HepG2 (cell line): ENCODE data around the gene DEFB121. TPM values are rescaled to one million over a fixed set of nuclear protein-coding genes. Genes with fewer than 3 reads are reported as not detected.
A peak's percentile ranks its signal among the peaks of the same experiment; 100 is the strongest.

Source experiments
- ATAC-seq: fragments of 200-7000 bp; cut with Tn5 transposase; 3 replicates; pipeline ENCODE4 v1.9.1; 2020; ENCODE audit warnings: mild to moderate bottlenecking, moderate library complexity
- BruUV-seq: library from RNA; stranded (reverse); fragments of 400-500 nt; replicated peaks from 2 replicates; lab custom pipeline; 2021; lab: Mats Ljungman, UMichigan
- CTCF ChIA-PET: fragments of 300-600 bp; formaldehyde crosslinking; extraction: SDS; loops from one replicate; lab custom pipeline; 2021; ENCODE audit warnings: low total read pairs, inconsistent platforms, low intra/inter-chr PET ratio; lab: Yijun Ruan, JAX
- POLR2A ChIA-PET: fragments of 350-600 bp; sonication (Branson Sonifier 250); formaldehyde crosslinking; loops from one replicate; lab custom pipeline; 2020; ENCODE audit warnings: antibody characterized with exemption, inconsistent platforms; lab: Yijun Ruan, JAX
- DNase-seq: peaks from one replicate; pipeline ENCODE4 v3.0.0-alpha.2; 2015; ENCODE audit warnings: low spot score
- FAIRE-seq: peaks from 3 replicates; lab custom pipeline; 2011; peaks lifted over from hg19 to GRCh38; lab: Jason Lieb, UNC
- H2AFZ ChIP-seq: one replicate; pipeline ENCODE4 v1.6.1; 2011; ENCODE audit warnings: low read length, inconsistent platforms
- H3K27ac ChIP-seq: fragments of 300-600 bp; 3 replicates; pipeline ENCODE4 v1.8.0; 2011; ENCODE audit warnings: mixed run types, mild to moderate bottlenecking, mixed read lengths, low read length, inconsistent platforms; ENCODE audit not compliant: insufficient read depth; ENCODE audit errors: extremely low read length
- H3K27me3 ChIP-seq, 2 experiments: fragments of 200-600 bp in 1 of 2; 2 replicates in 1 of 2; 3 replicates in 1 of 2; pipeline versions ENCODE4 v1.6.0 to v1.8.0; 2011; ENCODE audit warnings: low read length in 2 of 2, mild to moderate bottlenecking in 2 of 2, moderate library complexity in 2 of 2, inconsistent platforms in 1 of 2; ENCODE audit not compliant: insufficient read depth in 2 of 2, control insufficient read depth in 1 of 2
- H3K36me3 ChIP-seq, 2 experiments: fragments of 200-600 bp in 1 of 2; replicated peaks in 1 of 2; 2 replicates in 1 of 2; 3 replicates in 1 of 2; pipeline versions ENCODE4 v1.5.1 to v1.8.0; 2011; ENCODE audit warnings: low read length in 2 of 2, inconsistent platforms in 1 of 2; ENCODE audit not compliant: insufficient read depth in 2 of 2, control insufficient read depth in 1 of 2
- H3K4me1 ChIP-seq: 2 replicates; pipeline ENCODE4 v1.5.1; 2012; ENCODE audit warnings: low read length, inconsistent platforms; ENCODE audit not compliant: insufficient read depth
- H3K4me2 ChIP-seq: 2 replicates; pipeline ENCODE4 v1.6.0; 2011; ENCODE audit warnings: low read depth, low read length, inconsistent platforms
- H3K4me3 ChIP-seq, 3 experiments: fragments of 200-600 bp in 1 of 3; sonication (generic), shearing (Covaris generic) in 1 of 3; replicated peaks in 1 of 3; 2 replicates each; pipeline ENCODE4 v1.5.1; 2011 to 2016; ENCODE audit warnings: low read length in 3 of 3, inconsistent platforms in 2 of 3, low read depth in 2 of 3, mild to moderate bottlenecking in 2 of 3, control low read depth in 1 of 3, mixed read lengths in 1 of 3; ENCODE audit not compliant: insufficient read depth in 1 of 3
- H3K79me2 ChIP-seq: one replicate; pipeline ENCODE4 v1.6.1; 2011; ENCODE audit warnings: low read length, inconsistent platforms; ENCODE audit not compliant: insufficient read depth
- H3K9ac ChIP-seq: 2 replicates; pipeline ENCODE4 v1.6.0; 2011; ENCODE audit warnings: mild to moderate bottlenecking, low read depth, low read length, inconsistent platforms; ENCODE audit not compliant: insufficient read depth
- H3K9me3 ChIP-seq: 2 replicates; pipeline ENCODE4 v1.5.1; 2012; ENCODE audit warnings: mild to moderate bottlenecking, low read length
- H4K20me1 ChIP-seq: 2 replicates; pipeline ENCODE4 v1.6.0; 2011; ENCODE audit warnings: inconsistent platforms, mild to moderate bottlenecking, low read length, moderate library complexity; ENCODE audit not compliant: insufficient read depth
- MYPOP ChIP-seq: sonication (generic); formaldehyde crosslinking; IDR thresholded peaks from 2 replicates; pipeline ENCODE4 v1.8.1; 2023; ENCODE audit warnings: mild to moderate bottlenecking, moderate library complexity, missing genetic modification reagents
- TFDP2 ChIP-seq: sonication (generic); formaldehyde crosslinking; IDR thresholded peaks from 2 replicates; pipeline ENCODE4 v1.4.0; 2020; ENCODE audit warnings: missing genetic modification reagents
- USF2 ChIP-seq, 2 experiments: sonication (generic) in 1 of 2; formaldehyde crosslinking in 1 of 2; IDR thresholded peaks; 2 replicates each; pipeline versions ENCODE4 v1.5.1 to v1.6.1; 2011 to 2020; ENCODE audit warnings: borderline replicate concordance in 1 of 2, low read depth in 1 of 2, low read length in 1 of 2, mild to moderate bottlenecking in 1 of 2, missing genetic modification reagents in 1 of 2, moderate library complexity in 1 of 2
- ZBTB46 ChIP-seq: sonication (generic); formaldehyde crosslinking; IDR thresholded peaks from 2 replicates; pipeline ENCODE4 v1.4.0; 2020; ENCODE audit warnings: mild to moderate bottlenecking, missing genetic modification reagents, borderline replicate concordance
- whole genome bisulfite sequencing: methylation state at CpG from one replicate; pipeline ENCODE4 v1.1.6; 2017; ENCODE audit warnings: low lambda C conversion rate; 5-methylcytosine and 5-hydroxymethylcytosine counted together
- in situ Hi-C: cut with HindIII; loops from 2 replicates; pipeline ENCODE4 v1.10.0; 2017; ENCODE audit warnings: low pct_unique_long_range_greater_than_20kb; ENCODE audit not compliant: extremely low pct_ligation_motif_present
- intact Hi-C: fragments of 100-400 bp; cut with micrococcal nuclease; formaldehyde crosslinking; loops from one replicate; pipeline ENCODE4 v1.10.0; 2022; ENCODE audit not compliant: unreplicated experiment
- polyA plus RNA-seq, 8 experiments: library from polyadenylated mRNA; depleted of rRNA in 3 of 8; stranded (reverse) in 7 of 8; unstranded in 1 of 8; fragments of >200 nt; fragmentation: Illumina TruSeq in 4 of 8; extraction: Trizol in 4 of 8; gene quantifications; 2 replicates each; pipeline versions ENCODE4 v1.2.1 to v1.2.3, GENCODE V29; 2011 to 2016; ENCODE audit warnings: low read depth in 4 of 8, missing spikeins in 1 of 8, mixed read lengths in 1 of 8; ENCODE audit not compliant: insufficient read depth in 1 of 8
- total RNA-seq, 5 experiments: library from RNA; depleted of rRNA; stranded (reverse); fragments of >200 nt; fragmentation: Illumina TruSeq; extraction: Trizol; gene quantifications; 2 replicates each; pipeline ENCODE4 v1.2.3, GENCODE V29; 2016; ENCODE audit warnings: low read depth in 1 of 5
- TF ChIP-seq, protein P1 (sequence below): fragments of 450-650 bp; IDR thresholded peaks from 2 replicates; pipeline ENCODE4 v1.6.1; 2016

DEFB121 gene
- total and polyA plus RNA-seq, 2 of the 13 experiments (the other 11 are each of a cell fraction or from before 2014, with no cell fraction given): not detected

DNA sequence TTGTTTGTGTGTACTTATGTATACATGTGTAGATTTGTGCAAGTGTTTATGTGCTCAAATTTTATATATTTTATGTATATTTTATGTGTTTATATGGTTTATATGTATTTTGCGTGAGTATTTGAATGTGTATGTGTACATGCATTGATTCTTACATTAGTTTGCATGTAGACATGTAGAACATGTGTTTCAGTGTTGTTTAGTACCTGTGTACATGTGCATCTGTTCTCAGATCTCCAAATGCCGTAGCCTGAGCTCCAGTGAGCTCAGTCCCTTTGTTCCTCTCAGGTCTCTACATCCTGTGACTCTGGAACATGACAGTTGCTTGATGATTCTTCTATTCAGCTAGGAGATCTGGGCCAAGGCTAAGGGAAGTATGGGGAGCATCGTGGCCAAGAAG, 11.1 kb downstream of the DEFB121 start:
- no TSS peak for BruUV-seq
- no peak for TF ChIP-seq ZBTB46 (CRISPR knock-in tag)
- TF ChIP-seq, protein P1, sequence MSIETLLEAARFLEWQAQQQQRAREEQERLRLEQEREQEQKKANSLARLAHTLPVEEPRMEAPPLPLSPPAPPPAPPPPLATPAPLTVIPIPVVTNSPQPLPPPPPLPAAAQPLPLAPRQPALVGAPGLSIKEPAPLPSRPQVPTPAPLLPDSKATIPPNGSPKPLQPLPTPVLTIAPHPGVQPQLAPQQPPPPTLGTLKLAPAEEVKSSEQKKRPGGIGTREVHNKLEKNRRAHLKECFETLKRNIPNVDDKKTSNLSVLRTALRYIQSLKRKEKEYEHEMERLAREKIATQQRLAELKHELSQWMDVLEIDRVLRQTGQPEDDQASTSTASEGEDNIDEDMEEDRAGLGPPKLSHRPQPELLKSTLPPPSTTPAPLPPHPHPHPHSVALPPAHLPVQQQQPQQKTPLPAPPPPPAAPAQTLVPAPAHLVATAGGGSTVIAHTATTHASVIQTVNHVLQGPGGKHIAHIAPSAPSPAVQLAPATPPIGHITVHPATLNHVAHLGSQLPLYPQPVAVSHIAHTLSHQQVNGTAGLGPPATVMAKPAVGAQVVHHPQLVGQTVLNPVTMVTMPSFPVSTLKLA: peak; percentile 94
- TF ChIP-seq, all 625 proteins: peak for 1
- in situ Hi-C loops (no loop called here), intact Hi-C loops (no loop called here)
- Histone ChIP-seq H3K4me2 (no peak overlapping the region), H4K20me1 (no peaks in the 10 kb centered on the region), H3K9me3 (no peaks in the 10 kb centered on the region), H3K27me3 (peaks cover 0 to 6% of the 10 kb centered on the region in 2 experiments; a peak in 2 of 5 replicates), H3K79me2 (no peaks in the 10 kb centered on the region), H2AFZ (no peak overlapping the region), H3K9ac (no peak overlapping the region), H3K36me3 (no peaks in the 10 kb centered on the region), H3K4me1 (no peaks in the 10 kb centered on the region), H3K27ac (no peak overlapping the region), H3K4me3 (no peak overlapping the region)
- no peak for ATAC-seq
- ChIA-PET CTCF (no interaction called here), POLR2A (no interaction called here)
- no peak for DNase-seq
- FAIRE-seq: no peak
- WGBS: under 1% methylated on average over 3 of the region's 3 CpGs

DNA sequence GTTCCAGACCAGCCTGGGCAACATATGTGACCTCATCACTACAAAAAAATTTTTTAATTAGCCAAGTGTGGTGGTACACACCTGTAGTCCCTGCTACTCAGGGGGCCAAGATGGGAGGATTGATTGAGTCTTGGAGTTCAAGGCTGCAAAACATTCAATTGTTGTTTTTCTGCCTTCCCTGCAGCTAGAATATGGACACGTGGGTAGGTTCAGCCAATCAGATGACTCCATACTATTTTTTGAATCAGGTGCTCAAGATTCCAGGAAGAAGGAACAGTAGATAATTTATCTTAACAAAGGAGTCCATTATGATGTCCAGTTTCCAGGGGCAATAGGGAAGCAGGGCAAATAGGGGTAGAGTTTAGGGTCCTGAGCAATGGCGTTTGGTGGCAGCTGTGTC, 13.2 kb downstream of the DEFB121 start:
- ATAC-seq (no peak), FAIRE-seq (no peak), DNase-seq (no peak)
- no TSS peak for BruUV-seq
- Histone ChIP-seq H4K20me1 (no peaks in the 10 kb centered on the region), H3K27me3 (peaks cover 0 to 9% of the 10 kb centered on the region in 2 experiments; a peak in 2 of 5 replicates), H3K9me3 (no peaks in the 10 kb centered on the region), H3K4me3 (no peak overlapping the region), H3K4me1 (no peaks in the 10 kb centered on the region), H3K79me2 (no peaks in the 10 kb centered on the region), H3K27ac (no peak overlapping the region), H2AFZ (no peak overlapping the region), H3K4me2 (no peak overlapping the region), H3K36me3 (no peaks in the 10 kb centered on the region), H3K9ac (no peak overlapping the region)
- ChIA-PET POLR2A (no interaction called here), CTCF (no interaction called here)
- in situ Hi-C loops: no loop called here
- intact Hi-C loops: no loop called here
- 0% methylated on average over 2 of the region's 2 CpGs for WGBS
- TF ChIP-seq USF2 (IDR thresholded peaks at IDR 0.05; ENCODE audit: low read depth, low read length): peak; percentile 24; the same call in 1 of the 2 replicates
- TF ChIP-seq USF2 (CRISPR knock-in tag; IDR thresholded peaks at IDR 0.05; ENCODE audit: borderline replicate concordance): no peak
- TF ChIP-seq MYPOP: no peak
- TF ChIP-seq TFDP2 (CRISPR knock-in tag): no peak
